Measurements from ENCODE around the gene LBHD1. TPM values are rescaled to one million over a fixed set of nuclear protein-coding genes. Genes with fewer than 3 reads are reported as not detected.
"Not testable (repeated sequence)": the region's sequence is repeated elsewhere in the genome, so short reads cannot be mapped to it uniquely, and the experiment has no call there.

LBHD1 gene
- total and polyA plus RNA-seq, 7 donors, result 0.74 to 3.6 (median 1.8) TPM

DNA sequence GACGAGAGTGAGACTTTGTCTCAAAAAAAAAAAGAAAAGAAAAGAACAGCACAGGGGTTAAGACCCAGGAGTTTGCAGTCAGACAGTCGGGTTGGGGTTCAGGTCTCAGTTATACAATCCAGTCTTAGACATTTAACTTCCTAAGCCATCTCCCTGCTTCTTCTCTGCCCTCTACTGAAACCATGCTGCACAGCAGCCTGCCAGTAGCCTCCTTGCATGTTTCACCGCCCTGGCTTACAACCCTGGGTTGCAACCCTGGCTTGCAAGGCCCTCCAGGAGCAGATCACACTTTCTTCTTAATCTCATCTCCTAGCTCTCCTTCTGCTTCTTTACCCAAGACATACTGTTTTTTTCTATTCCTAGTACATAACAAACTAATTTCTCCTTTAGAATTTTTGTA, 44.4 kb downstream of the LBHD1 start:
- Histone ChIP-seq H3K27me3 (ENCODE audit: insufficient read depth in 3 of 3, low read length in 2 of 3) (no peaks in the 10 kb centered on the region), H3K27ac (no peak overlapping the region), H3K4me1 (peaks cover under 1% of the 10 kb centered on the region), H3K9me3 (no peaks in the 10 kb centered on the region), H3K4me3 (no peak overlapping the region), H3K36me3 (ENCODE audit: insufficient read depth in 1 of 2, low read depth in 1 of 2) (peaks cover 14 to 78% of the 10 kb centered on the region in 2 donors)
- ATAC-seq (no peak), DNase-seq (no peak)
- 82 to 89% (median 88%) methylated on average over 3 of the region's 3 CpGs for WGBS, 3 donors
- intact Hi-C loops (cut with DNase I), result no loop called here
- TF ChIP-seq, protein P1, sequence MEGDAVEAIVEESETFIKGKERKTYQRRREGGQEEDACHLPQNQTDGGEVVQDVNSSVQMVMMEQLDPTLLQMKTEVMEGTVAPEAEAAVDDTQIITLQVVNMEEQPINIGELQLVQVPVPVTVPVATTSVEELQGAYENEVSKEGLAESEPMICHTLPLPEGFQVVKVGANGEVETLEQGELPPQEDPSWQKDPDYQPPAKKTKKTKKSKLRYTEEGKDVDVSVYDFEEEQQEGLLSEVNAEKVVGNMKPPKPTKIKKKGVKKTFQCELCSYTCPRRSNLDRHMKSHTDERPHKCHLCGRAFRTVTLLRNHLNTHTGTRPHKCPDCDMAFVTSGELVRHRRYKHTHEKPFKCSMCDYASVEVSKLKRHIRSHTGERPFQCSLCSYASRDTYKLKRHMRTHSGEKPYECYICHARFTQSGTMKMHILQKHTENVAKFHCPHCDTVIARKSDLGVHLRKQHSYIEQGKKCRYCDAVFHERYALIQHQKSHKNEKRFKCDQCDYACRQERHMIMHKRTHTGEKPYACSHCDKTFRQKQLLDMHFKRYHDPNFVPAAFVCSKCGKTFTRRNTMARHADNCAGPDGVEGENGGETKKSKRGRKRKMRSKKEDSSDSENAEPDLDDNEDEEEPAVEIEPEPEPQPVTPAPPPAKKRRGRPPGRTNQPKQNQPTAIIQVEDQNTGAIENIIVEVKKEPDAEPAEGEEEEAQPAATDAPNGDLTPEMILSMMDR (IDR thresholded peaks at IDR 0.05), result no peak

DNA sequence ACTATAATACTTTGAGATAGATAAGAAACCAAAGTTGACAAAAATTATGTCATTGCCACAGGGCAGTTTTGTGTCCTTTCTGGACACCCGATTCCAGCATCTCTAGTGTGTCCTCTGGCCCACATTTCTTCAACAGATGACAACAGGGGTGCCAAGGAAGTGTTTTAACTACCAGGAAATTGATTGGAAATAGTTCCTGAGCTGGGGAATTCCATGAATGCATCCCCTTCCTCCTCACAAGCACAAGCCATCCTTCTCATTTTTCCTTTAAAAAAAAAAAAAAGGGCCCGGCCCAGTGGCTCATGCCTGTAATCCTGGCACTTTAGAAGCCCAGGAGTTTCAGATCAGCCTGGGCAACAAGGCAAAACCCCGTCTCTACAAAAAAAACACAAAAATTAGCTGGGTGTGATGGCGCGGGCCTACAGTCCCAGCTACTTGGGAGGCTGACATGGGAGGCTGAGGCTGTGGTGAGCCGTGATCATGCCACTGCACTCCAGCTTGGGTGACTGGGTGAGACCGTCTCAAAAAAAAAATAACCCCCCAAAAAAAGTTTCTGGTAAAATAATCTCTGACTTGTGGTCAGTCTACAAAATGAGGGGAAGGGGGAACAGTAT, 49.5 kb downstream of the LBHD1 start:
- H3K36me3 ChIP-seq (ENCODE audit: insufficient read depth in 1 of 2, low read depth in 1 of 2), result peaks cover 2 to 39% of the 10 kb centered on the region in 2 donors
- DNase-seq (no peak), ATAC-seq (no peak)
- TF ChIP-seq, protein P1 (IDR thresholded peaks at IDR 0.05), result no peak
- peak overlapping the region; percentile 93 for H3K27ac ChIP-seq
- intact Hi-C loops (cut with DNase I), result no loop called here
- H3K27me3 ChIP-seq (ENCODE audit: insufficient read depth in 3 of 3, low read length in 2 of 3), result no peaks in the 10 kb centered on the region
- H3K4me1 ChIP-seq, result peaks cover 21% of the 10 kb centered on the region
- H3K9me3 ChIP-seq, result no peaks in the 10 kb centered on the region
- 56 to 71% (median 66%) methylated on average over 7 of the region's 7 CpGs for WGBS, 3 donors
- peak overlapping the region; percentile 79 for H3K4me3 ChIP-seq

DNA sequence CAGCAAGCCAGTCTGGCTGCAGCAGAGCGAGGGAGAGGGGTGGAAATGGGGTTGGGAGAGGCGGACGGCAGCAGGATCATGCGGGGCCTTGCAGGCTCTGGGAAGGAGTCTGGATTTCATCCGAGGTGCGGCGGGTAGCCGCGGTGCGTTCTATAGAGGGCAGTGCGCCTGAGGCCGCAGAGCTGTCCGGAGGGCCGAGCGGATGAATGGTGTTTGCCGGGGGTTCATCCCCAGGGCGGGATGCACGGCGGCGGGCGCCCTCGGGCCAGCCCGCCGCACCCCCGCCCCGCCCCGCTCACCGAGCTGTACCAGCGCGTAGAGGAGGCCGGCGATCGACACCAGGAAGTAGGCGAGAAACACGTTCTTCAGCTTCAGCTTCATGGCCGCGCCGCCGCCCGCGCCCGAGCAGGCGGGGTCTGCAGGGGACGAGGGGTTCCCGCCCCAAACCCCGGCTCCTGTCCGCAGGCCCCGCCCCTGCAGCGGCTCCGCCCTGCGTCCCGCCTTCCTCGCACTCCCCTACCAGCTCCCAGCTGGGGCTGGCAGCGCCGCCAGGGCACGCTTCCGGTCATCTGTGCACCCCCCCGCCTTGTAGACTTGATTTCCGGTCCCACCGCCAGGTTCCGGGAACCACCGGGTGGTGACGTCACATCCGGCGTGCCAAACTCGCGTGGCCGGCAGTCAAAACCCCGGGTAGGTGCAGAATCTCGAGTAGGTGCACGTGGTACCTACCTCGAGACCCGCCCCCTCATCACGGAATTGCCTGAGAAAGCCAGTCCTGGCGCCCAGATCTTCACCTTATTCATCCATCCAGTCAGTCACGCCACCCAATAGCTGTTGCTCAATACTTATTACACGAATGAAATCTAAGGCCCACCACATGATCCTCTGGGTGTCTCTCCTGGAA, 50.2 kb downstream of the LBHD1 start, which contains the start of gene B3GAT3:
Gene B3GAT3, minus strand, starts transcription at position 420 of the 904 bp plus-strand sequence. Its CDS starts 39 bp downstream, at position 381.
- DNase-seq, result peak; percentile 99
- Histone ChIP-seq H3K27me3 (ENCODE audit: insufficient read depth in 3 of 3, low read length in 2 of 3) (no peaks in the 10 kb centered on the region), H3K4me1 (peaks cover 21% of the 10 kb centered on the region), H3K36me3 (ENCODE audit: insufficient read depth in 1 of 2, low read depth in 1 of 2) (peaks cover 2 to 39% of the 10 kb centered on the region in 2 donors), H3K4me3 (peak within 1 kb of the TSS; percentile 79), H3K9me3 (no peaks in the 10 kb centered on the region), H3K27ac (peak within 1 kb of the TSS; percentile 93)
- 0 to 1% (median 1%) methylated on average over 46 to 77 of the region's 77 CpGs for WGBS, 3 donors
- TF ChIP-seq, protein P1 (IDR thresholded peaks at IDR 0.05), result no peak
- peak; percentile 97 to 99 (median 98) for ATAC-seq
- intact Hi-C loops (cut with DNase I), result no loop called here

DNA sequence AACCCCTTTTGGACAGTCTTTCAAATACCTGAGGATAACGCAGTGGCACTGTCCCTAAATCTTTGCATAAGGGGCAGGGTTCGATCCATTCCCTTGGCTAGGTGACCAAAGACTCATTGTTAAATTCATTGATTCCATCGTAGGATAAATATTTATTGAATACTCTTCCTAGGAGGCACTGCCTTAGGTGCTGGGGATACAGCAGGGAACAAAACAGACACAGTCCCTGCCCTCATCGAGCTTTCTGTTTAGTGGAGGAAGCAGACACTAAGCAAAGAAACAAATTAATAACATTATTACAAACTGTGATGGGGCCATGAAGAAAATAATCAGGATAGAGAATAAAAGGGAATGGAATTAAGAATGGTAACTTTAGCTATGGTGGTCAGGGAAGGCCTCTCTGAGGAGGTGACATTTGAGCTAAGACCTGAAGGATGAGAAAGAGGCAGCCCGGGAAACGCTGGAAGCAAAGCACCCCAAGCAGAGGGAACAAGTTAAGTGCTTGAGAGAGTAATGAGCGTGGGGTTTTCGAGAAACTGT, 51.0 kb downstream of the LBHD1 start:
- no peak for ATAC-seq
- peak overlapping the region; percentile 93 for H3K27ac ChIP-seq
- 31 to 35% (median 34%) methylated on average over 8 of the region's 8 CpGs for WGBS, 3 donors
- TF ChIP-seq, protein P1 (IDR thresholded peaks at IDR 0.05), result no peak
- no peaks in the 10 kb centered on the region for H3K27me3 ChIP-seq (ENCODE audit: insufficient read depth in 3 of 3, low read length in 2 of 3)
- peak overlapping the region; percentile 79 for H3K4me3 ChIP-seq
- H3K36me3 ChIP-seq (ENCODE audit: insufficient read depth in 1 of 2, low read depth in 1 of 2), result peaks cover 2 to 39% of the 10 kb centered on the region in 2 donors
- DNase-seq, result no peak
- peaks cover 21% of the 10 kb centered on the region for H3K4me1 ChIP-seq
- intact Hi-C loops (cut with DNase I), result no loop called here
- H3K9me3 ChIP-seq, result no peaks in the 10 kb centered on the region

DNA sequence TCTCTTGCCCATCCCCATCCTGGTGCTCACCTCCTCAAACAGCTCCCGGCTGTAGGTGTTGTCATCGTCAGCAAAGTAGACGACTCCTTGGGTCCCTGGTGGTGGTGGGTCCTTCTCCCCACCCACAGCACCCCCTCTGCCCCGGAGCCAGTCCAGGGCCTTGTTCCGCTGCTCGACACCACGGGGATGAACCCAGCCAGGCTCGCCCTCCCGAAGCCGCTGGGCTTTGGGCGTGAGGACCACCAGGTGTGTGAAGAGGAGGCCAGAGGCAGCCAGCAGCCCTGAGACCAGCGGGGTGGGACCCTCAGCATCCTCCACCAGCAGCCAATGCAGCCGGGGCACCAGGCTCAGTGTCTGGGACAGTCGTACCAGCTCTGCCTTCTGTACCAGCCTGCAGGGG, 55.1 kb downstream of the LBHD1 start:
- peaks cover 20% of the 10 kb centered on the region for H3K4me1 ChIP-seq
- ATAC-seq; H3K9me3 ChIP-seq; H3K27me3 ChIP-seq (ENCODE audit: insufficient read depth in 3 of 3, low read length in 2 of 3); H3K4me3 ChIP-seq; DNase-seq; intact Hi-C loops (cut with DNase I); H3K27ac ChIP-seq: not testable (repeated sequence)
- H3K36me3 ChIP-seq (ENCODE audit: insufficient read depth in 1 of 2, low read depth in 1 of 2), result peaks cover 0 to 44% of the 10 kb centered on the region in 2 donors
- 92 to 95% (median 92%) methylated on average over 11 to 14 of the region's 14 CpGs for WGBS, 3 donors

Measured in psoas muscle (tissue), 8 donors.